Activated CD4-positive, alpha-beta memory T cell treated with anti-CD3 and anti-CD28 coated beads for 36 hours (primary cell): ENCODE data around the gene ASB13. TPM values are rescaled to one million over a fixed set of nuclear protein-coding genes. Genes with fewer than 3 reads are reported as not detected.

Experiments
- CTCF ChIA-PET: fragments of 350-600 bp; sonication (Branson Sonifier 250); formaldehyde crosslinking; loops from one replicate; lab custom pipeline; 2021; ENCODE audit warnings: antibody characterized with exemption, inconsistent platforms; lab: Charles Lee
- POLR2A ChIA-PET: fragments of 350-600 bp; sonication (Branson Sonifier 250); formaldehyde crosslinking; loops from one replicate; lab custom pipeline; 2021; ENCODE audit warnings: antibody characterized with exemption; lab: Charles Lee
- DNase-seq: peaks from one replicate; pipeline ENCODE4 v3.0.0-alpha.2; 2020
- H3K27ac Mint-ChIP-seq: one replicate; pipeline ENCODE4 v1.8.0; 2021; ENCODE audit warnings: mixed read lengths
- H3K27me3 Mint-ChIP-seq: one replicate; pipeline ENCODE4 v1.8.0; 2021; ENCODE audit warnings: mixed read lengths
- H3K36me3 Mint-ChIP-seq: one replicate; pipeline ENCODE4 v1.8.0; 2021; ENCODE audit warnings: mixed read lengths
- H3K4me1 Mint-ChIP-seq: one replicate; pipeline ENCODE4 v1.8.0; 2021; ENCODE audit warnings: low read depth, mixed read lengths
- H3K4me3 Mint-ChIP-seq: one replicate; pipeline ENCODE4 v1.8.0; 2021; ENCODE audit warnings: mild to moderate bottlenecking, mixed read lengths
- H3K9me3 Mint-ChIP-seq: one replicate; pipeline ENCODE4 v1.8.0; 2021; ENCODE audit warnings: mixed read lengths
- intact Hi-C: fragments of 100-400 bp; cut with micrococcal nuclease; formaldehyde crosslinking; loops from one replicate; pipeline ENCODE4 v1.15.1; 2023
- total RNA-seq, 2 experiments: library from RNA; stranded (reverse); gene quantifications; one replicate each; pipeline ENCODE4 v1.2.3, GENCODE V29; 2021

Gene ASB13
- total RNA-seq, 2 experiments from 2014 or later: 12.1 to 12.5 TPM

GRCh38 chr10:5608608-5609220 lies 57.7 kb downstream of the ASB13 start:
- ChIA-PET CTCF (interaction anchor here (0.6 to 2.4 kb wide), 2 partner anchors 14 to 48 kb away, joined by 3 to 6 read pairs; no protein-coding TSS in a partner anchor), POLR2A (no interaction called here)
- H3K4me3 Mint-ChIP-seq: no peak overlapping the region
- no peaks in the 10 kb centered on the region for H3K4me1 Mint-ChIP-seq
- no peaks in the 10 kb centered on the region for H3K27me3 Mint-ChIP-seq
- DNase-seq: no peak
- H3K36me3 Mint-ChIP-seq: no peaks in the 10 kb centered on the region
- no peak overlapping the region for H3K27ac Mint-ChIP-seq
- no peaks in the 10 kb centered on the region for H3K9me3 Mint-ChIP-seq
- intact Hi-C loops: no loop called here

GRCh38 chr10:5607594-5607993 lies 58.8 kb downstream of the ASB13 start:
- no peak for DNase-seq
- no peak overlapping the region for H3K4me3 Mint-ChIP-seq
- no peaks in the 10 kb centered on the region for H3K9me3 Mint-ChIP-seq
- no peaks in the 10 kb centered on the region for H3K4me1 Mint-ChIP-seq
- ChIA-PET CTCF (no interaction called here), POLR2A (no interaction called here)
- intact Hi-C loops: no loop called here
- H3K27ac Mint-ChIP-seq: no peak overlapping the region
- H3K27me3 Mint-ChIP-seq: no peaks in the 10 kb centered on the region
- H3K36me3 Mint-ChIP-seq: no peaks in the 10 kb centered on the region

- DNase-seq: no peak
- Mint-ChIP-seq H3K9me3 (no peaks in the 10 kb centered on the region), H3K27me3 (no peaks in the 10 kb centered on the region), H3K4me1 (no peaks in the 10 kb centered on the region), H3K27ac (no peak overlapping the region), H3K4me3 (no peak overlapping the region), H3K36me3 (no peaks in the 10 kb centered on the region)
- ChIA-PET CTCF (interaction anchor here (0.8 kb wide), 1 partner anchor 173 kb away, joined by 3 read pairs; no protein-coding TSS in a partner anchor), POLR2A (no interaction called here)
- intact Hi-C loops: no loop called here
These were observed 59.5 kb downstream of the ASB13 start for GRCh38 chr10:5606864-5607263.

GRCh38 chr10:5606321-5606720 lies 60.1 kb downstream of the ASB13 start:
- Mint-ChIP-seq H3K4me3 (no peak overlapping the region), H3K27ac (no peak overlapping the region), H3K4me1 (no peaks in the 10 kb centered on the region), H3K36me3 (no peaks in the 10 kb centered on the region), H3K27me3 (no peaks in the 10 kb centered on the region), H3K9me3 (no peaks in the 10 kb centered on the region)
- intact Hi-C loops: no loop called here
- DNase-seq: no peak
- ChIA-PET POLR2A (no interaction called here), CTCF (no interaction called here)

DNA sequence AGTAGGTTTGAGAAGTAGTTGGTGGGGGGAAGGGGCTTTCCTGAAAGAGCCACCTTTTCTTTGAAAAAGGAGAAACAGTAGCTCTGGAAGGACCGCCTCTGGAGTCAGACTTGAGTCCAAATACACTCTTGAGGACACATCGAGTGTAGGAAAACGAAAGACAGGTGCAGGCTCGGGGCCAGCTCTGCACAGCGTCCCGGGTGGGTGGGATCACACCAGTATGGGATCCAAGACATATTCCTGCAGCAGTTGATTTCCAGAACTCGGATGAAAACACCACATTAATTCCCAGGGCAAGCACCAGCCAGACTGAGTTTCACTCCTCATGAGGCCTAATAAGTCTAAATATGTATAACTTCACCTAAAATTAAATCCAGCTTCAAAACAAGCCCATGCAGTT lies 61.4 kb downstream of the ASB13 start:
- Mint-ChIP-seq H3K27ac (no peak overlapping the region), H3K36me3 (no peaks in the 10 kb centered on the region), H3K4me1 (no peaks in the 10 kb centered on the region), H3K9me3 (no peaks in the 10 kb centered on the region), H3K27me3 (no peaks in the 10 kb centered on the region), H3K4me3 (no peak overlapping the region)
- ChIA-PET POLR2A (no interaction called here), CTCF (no interaction called here)
- intact Hi-C loops: no loop called here
- DNase-seq: no peak

DNA sequence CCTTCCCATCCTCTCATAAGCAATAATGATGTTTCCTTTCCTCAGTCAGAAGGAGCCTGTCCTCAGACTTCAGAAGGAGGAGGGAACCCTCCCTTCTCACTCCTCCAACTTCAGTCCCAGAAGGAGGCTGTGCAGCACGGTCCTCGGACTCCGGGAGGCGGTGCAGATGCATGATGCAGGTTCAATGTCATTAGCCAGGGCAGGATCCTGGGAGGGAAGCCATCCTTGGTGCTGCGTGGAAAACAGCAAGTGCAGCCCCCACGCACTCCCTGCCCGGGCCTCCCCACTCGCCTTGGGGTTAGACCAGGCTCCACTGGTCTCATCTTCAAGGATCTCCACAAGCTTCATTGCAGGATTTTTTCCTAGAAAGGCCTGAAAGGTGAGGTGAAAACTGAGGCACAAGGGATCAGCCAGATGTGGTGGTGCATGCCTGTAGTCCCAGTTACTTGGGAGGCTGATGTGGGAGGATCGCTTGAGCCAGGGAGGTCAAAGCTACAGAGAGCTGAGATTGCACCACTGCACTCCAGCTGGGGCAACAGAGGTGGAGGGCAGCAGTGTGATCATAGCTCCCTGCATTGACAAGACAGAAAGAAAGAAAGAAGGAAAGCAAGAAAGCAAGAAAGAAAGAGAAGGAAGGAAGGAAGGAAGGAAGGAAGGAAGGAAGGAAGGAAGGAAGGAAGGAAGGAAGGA lies 62.0 kb downstream of the ASB13 start:
- H3K36me3 Mint-ChIP-seq: no peaks in the 10 kb centered on the region
- no peak for DNase-seq
- ChIA-PET CTCF (no interaction called here), POLR2A (no interaction called here)
- H3K27ac Mint-ChIP-seq: no peak overlapping the region
- H3K4me1 Mint-ChIP-seq: no peaks in the 10 kb centered on the region
- no peaks in the 10 kb centered on the region for H3K9me3 Mint-ChIP-seq
- intact Hi-C loops: no loop called here
- H3K27me3 Mint-ChIP-seq: no peaks in the 10 kb centered on the region
- no peak overlapping the region for H3K4me3 Mint-ChIP-seq

DNA sequence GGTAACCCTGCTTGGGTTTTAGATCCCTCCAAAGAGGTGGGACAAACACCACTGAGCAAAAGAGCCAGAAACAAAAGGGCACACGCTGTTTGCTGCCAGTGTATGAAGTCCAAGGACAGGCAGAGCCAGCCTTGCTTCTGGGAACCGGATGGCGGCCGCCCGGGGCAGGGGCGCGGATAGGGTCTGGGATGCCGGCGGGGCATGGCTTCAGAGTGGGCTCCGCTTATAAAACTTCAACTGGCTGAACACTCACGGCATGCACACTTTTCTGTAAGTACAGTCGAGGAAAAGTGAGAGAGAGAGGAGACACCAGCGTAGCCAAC lies 62.6 kb downstream of the ASB13 start:
- no peak overlapping the region for H3K4me3 Mint-ChIP-seq
- H3K4me1 Mint-ChIP-seq: no peaks in the 10 kb centered on the region
- no peaks in the 10 kb centered on the region for H3K27me3 Mint-ChIP-seq
- no peak for DNase-seq
- CTCF ChIA-PET: no interaction called here
- H3K27ac Mint-ChIP-seq: no peak overlapping the region
- POLR2A ChIA-PET: no interaction called here
- no peaks in the 10 kb centered on the region for H3K9me3 Mint-ChIP-seq
- intact Hi-C loops: no loop called here
- no peaks in the 10 kb centered on the region for H3K36me3 Mint-ChIP-seq

DNA sequence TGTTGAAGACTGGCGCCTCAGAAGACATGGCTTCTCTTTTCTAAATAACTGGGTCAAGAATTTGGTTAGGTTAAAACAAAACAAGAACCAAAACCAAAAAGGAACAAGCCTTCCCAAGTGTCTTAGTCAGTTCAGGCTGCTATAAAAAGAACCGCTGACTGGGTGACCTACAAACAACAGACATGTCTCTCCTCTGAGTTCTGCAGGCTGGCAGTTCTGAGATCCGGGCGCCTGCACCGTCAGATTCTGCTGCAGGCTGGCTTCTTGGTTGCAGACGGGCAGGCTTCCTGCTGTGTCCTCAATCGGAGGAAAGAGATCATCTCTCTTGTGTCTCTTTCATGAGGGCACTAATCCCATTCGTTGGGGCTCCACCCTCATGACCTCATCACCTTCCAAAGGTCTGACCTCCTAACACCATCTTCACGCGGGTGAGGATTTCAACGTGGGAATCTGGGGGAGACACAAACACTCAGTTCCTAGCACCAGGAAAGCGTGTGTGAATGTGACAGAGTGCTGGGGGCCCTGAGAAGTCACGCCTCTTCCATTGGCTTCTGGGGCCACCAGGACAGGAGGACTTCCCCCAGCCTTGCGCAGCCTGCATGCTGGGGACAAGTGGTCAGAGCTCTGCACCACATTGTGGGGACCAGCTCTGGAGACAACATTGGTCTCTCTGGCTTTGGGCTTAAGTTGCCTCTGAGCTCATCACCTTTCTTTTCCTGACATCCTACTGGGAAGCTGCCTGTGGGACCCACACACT lies 63.1 kb downstream of the ASB13 start:
- no peak overlapping the region for H3K27ac Mint-ChIP-seq
- no peaks in the 10 kb centered on the region for H3K36me3 Mint-ChIP-seq
- no peak for DNase-seq
- no peak overlapping the region for H3K4me3 Mint-ChIP-seq
- no peaks in the 10 kb centered on the region for H3K9me3 Mint-ChIP-seq
- no peaks in the 10 kb centered on the region for H3K27me3 Mint-ChIP-seq
- POLR2A ChIA-PET: no interaction called here
- H3K4me1 Mint-ChIP-seq: no peaks in the 10 kb centered on the region
- intact Hi-C loops: no loop called here
- CTCF ChIA-PET: no interaction called here

- DNase-seq: no peak
These were observed 64.4 kb downstream of the ASB13 start for GRCh38 chr10:5601826-5602495.

DNA sequence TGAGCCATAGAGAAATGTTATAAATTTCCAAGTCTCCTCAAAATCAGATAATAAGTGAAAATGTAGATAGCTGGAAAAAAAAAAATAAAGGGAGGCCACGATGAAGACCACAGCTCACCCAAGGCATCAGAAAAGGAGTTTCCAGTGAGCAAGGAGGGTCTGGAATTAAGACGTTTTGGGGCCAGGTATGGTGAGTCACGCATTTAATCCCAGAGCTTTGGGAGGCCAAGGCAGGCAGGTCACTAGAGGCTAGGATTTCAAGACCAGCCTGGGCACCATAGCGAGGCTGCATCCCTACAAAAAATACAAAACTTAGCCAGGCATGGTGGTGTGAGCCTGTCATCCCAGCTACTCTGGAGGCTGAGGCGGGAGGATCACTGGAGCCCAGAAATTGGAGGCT lies 65.5 kb downstream of the ASB13 start:
- Mint-ChIP-seq H3K4me3 (no peak overlapping the region), H3K9me3 (no peaks in the 10 kb centered on the region), H3K27me3 (no peaks in the 10 kb centered on the region), H3K36me3 (no peaks in the 10 kb centered on the region), H3K4me1 (peaks cover 1% of the 10 kb centered on the region), H3K27ac (no peak overlapping the region)
- DNase-seq: no peak
- ChIA-PET CTCF (no interaction called here), POLR2A (no interaction called here)
- intact Hi-C loops: no loop called here

More at GRCh38 chr10:5601826-5602495, 64.4 kb downstream of the ASB13 start:
- no peaks in the 10 kb centered on the region for H3K36me3 Mint-ChIP-seq
- H3K9me3 Mint-ChIP-seq: no peaks in the 10 kb centered on the region
- H3K27ac Mint-ChIP-seq: no peak overlapping the region
- no peak overlapping the region for H3K4me3 Mint-ChIP-seq
- no peaks in the 10 kb centered on the region for H3K27me3 Mint-ChIP-seq
- POLR2A ChIA-PET: no interaction called here
- CTCF ChIA-PET: no interaction called here
- intact Hi-C loops: no loop called here
- no peaks in the 10 kb centered on the region for H3K4me1 Mint-ChIP-seq

GRCh38 chr10:5599613-5600520 lies 66.5 kb downstream of the ASB13 start:
- H3K4me1 Mint-ChIP-seq: peaks cover 1% of the 10 kb centered on the region
- ChIA-PET CTCF (no interaction called here), POLR2A (no interaction called here)

More at GRCh38 chr10:5599613-5600520, 66.5 kb downstream of the ASB13 start:
- Mint-ChIP-seq H3K9me3 (no peaks in the 10 kb centered on the region), H3K27ac (no peak overlapping the region), H3K4me3 (no peak overlapping the region), H3K27me3 (no peaks in the 10 kb centered on the region), H3K36me3 (no peaks in the 10 kb centered on the region)
- DNase-seq: no peak
- intact Hi-C loops: no loop called here
